ENCODE data around the gene EXOSC7. TPM values are rescaled to one million over a fixed set of nuclear protein-coding genes. Genes with fewer than 3 reads are reported as not detected.
A peak's percentile ranks its signal among the peaks of the same experiment; 100 is the strongest.

The EXOSC7 gene
- total and polyA plus RNA-seq, 7 donors = 27.8 to 54.8 (median 39.4) TPM

DNA sequence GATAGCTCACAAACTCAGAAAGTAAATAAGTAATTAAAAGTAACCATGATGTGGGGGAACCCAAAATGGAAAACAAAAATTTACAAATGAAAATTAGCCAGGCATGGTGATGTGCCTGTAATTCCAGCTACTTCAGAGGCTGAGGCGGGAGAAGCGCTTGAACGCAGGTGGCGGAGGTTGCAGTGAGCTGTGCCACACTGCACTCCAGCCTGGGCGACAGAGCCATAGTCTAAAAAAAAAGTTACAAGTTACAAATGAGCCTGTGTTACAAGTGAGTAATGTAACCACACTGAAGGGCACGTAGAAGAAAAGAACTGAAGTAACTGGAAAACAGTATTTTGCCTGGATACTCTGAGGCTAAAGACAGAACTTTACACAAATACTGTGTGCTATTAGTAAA lies 11.3 kb downstream of the EXOSC7 start:
- Histone ChIP-seq H3K27me3 (ENCODE audit: insufficient read depth in 3 of 3, low read length in 2 of 3) (no peaks in the 10 kb centered on the region), H3K27ac (no peak overlapping the region), H3K36me3 (ENCODE audit: insufficient read depth in 1 of 2, low read depth in 1 of 2) (peaks cover 4 to 31% of the 10 kb centered on the region in 2 donors), H3K9me3 (no peaks in the 10 kb centered on the region), H3K4me1 (peaks cover 24% of the 10 kb centered on the region), H3K4me3 (no peak overlapping the region)
- no peak for DNase-seq
- TF ChIP-seq, protein P1, sequence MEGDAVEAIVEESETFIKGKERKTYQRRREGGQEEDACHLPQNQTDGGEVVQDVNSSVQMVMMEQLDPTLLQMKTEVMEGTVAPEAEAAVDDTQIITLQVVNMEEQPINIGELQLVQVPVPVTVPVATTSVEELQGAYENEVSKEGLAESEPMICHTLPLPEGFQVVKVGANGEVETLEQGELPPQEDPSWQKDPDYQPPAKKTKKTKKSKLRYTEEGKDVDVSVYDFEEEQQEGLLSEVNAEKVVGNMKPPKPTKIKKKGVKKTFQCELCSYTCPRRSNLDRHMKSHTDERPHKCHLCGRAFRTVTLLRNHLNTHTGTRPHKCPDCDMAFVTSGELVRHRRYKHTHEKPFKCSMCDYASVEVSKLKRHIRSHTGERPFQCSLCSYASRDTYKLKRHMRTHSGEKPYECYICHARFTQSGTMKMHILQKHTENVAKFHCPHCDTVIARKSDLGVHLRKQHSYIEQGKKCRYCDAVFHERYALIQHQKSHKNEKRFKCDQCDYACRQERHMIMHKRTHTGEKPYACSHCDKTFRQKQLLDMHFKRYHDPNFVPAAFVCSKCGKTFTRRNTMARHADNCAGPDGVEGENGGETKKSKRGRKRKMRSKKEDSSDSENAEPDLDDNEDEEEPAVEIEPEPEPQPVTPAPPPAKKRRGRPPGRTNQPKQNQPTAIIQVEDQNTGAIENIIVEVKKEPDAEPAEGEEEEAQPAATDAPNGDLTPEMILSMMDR (IDR thresholded peaks at IDR 0.05) = no peak
- peak in 3 of 4 donors; percentile 36 to 52 (median 45) for ATAC-seq
- intact Hi-C loops (cut with DNase I) = no loop called here
- WGBS, 3 donors = 79 to 85% (median 79%) methylated on average over 6 of the region's 6 CpGs

DNA sequence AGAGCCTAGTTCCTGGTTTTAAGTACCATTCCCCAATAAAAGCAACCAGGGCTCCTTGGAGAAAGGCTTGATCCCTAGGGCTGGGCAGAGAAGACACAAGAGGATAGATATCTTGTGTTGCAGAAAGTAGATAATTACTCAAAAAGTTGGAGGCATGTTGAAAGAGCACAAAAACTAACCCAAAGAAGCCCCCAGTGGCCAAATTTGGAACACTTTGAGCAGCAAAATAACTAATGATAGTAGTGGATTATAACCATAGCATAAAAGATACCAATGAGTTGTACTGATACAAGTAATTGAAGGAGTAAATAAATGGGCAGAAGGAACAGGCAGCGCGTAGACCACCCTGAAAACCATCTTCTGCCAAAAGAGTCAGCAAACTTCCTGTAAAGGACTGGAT lies 12.0 kb downstream of the EXOSC7 start:
- Histone ChIP-seq H3K27ac (no peak overlapping the region), H3K36me3 (ENCODE audit: insufficient read depth in 1 of 2, low read depth in 1 of 2) (peaks cover 4 to 32% of the 10 kb centered on the region in 2 donors), H3K4me3 (no peak overlapping the region), H3K9me3 (no peaks in the 10 kb centered on the region), H3K4me1 (peaks cover 20% of the 10 kb centered on the region), H3K27me3 (ENCODE audit: insufficient read depth in 3 of 3, low read length in 2 of 3) (no peaks in the 10 kb centered on the region)
- WGBS, 3 donors = 95 to 100% (median 99%) methylated on average over 2 of the region's 2 CpGs
- intact Hi-C loops (cut with DNase I) = no loop called here
- ATAC-seq = no peak
- DNase-seq = no peak
- TF ChIP-seq, protein P1 (IDR thresholded peaks at IDR 0.05) = peak; percentile 18

DNA sequence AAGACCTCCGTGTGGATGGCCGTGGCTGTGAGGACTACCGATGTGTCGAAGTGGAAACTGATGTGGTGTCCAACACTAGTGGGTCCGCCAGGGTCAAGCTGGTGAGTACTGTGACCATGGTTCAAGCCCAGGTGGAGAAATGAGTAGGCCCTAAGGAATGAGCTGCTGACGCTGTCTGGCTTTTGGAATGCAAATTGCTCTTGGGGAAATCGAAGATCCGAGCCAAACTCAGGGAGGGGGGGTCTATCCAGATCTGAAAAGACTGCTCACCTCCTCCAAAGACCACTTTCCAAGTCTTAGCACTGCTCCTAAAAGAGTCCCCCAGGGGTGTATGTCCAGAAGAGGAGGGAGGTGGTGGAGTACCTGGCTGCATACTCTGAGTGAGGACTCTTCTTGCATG lies 13.1 kb downstream of the EXOSC7 start:
- WGBS, 3 donors = 74 to 82% (median 80%) methylated on average over 8 of the region's 8 CpGs
- intact Hi-C loops (cut with DNase I) = no loop called here
- Histone ChIP-seq H3K36me3 (ENCODE audit: insufficient read depth in 1 of 2, low read depth in 1 of 2) (peaks cover 4 to 39% of the 10 kb centered on the region in 2 donors), H3K4me3 (no peak overlapping the region), H3K9me3 (no peaks in the 10 kb centered on the region), H3K4me1 (peaks cover 18% of the 10 kb centered on the region), H3K27ac (no peak overlapping the region), H3K27me3 (ENCODE audit: insufficient read depth in 3 of 3, low read length in 2 of 3) (no peaks in the 10 kb centered on the region)
- ATAC-seq (no peak), DNase-seq (no peak)
- TF ChIP-seq, protein P1 (IDR thresholded peaks at IDR 0.05) = no peak

DNA sequence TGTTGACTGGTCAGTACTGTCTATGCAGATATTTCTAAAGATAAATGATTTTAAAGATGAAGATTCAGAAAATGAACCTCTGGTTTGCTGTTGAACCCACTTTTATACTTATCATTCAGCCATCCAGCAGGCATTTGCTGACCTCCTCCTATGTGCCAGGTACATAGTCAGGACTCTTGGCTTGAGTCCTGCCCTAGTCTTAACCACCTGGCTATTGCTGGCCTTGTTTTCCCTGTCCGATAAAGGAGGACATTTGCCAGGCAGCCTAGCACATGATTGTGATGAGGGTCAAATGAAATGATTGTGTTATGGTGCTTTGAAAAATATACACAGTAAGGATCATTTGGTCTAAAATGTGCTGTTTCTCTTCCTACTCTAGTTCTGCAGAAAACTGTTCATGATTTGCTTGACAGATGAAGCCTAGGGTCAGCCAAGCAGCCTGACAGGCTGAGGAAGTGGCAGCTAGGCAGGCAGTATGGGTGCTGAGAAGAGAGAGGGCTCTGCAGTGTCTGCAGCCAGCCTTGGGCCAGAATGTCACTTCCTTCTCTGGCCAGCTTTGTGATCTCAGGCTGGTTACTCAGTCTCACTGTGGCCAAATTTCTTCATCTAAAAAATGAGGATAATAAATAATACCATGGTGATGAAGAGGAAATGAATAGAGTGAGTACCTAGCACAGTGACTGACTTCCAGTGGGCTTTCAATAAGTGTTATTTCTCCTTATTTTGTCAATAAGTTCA lies 13.8 kb downstream of the EXOSC7 start:
- H3K4me1 ChIP-seq = peaks cover 18% of the 10 kb centered on the region
- no peaks in the 10 kb centered on the region for H3K27me3 ChIP-seq (ENCODE audit: insufficient read depth in 3 of 3, low read length in 2 of 3)
- H3K36me3 ChIP-seq (ENCODE audit: insufficient read depth in 1 of 2, low read depth in 1 of 2) = peaks cover 4 to 39% of the 10 kb centered on the region in 2 donors
- no peak for DNase-seq
- H3K27ac ChIP-seq = no peak overlapping the region
- 26 to 30% (median 29%) methylated on average over 1 of the region's 1 CpG for WGBS, 3 donors
- intact Hi-C loops (cut with DNase I) = no loop called here
- H3K4me3 ChIP-seq = no peak overlapping the region
- TF ChIP-seq, protein P1 (IDR thresholded peaks at IDR 0.05) = no peak
- no peaks in the 10 kb centered on the region for H3K9me3 ChIP-seq
- peak in 1 of 4 donors; percentile 40 for ATAC-seq

Measured in psoas muscle (tissue), 8 donors.